Bone marrow (tissue), 2 donors: ENCODE measurements around the gene SP2.

Experiments
- DNase-seq, 2 donors: peaks; one replicate each; lab custom pipeline; 2025; lab: John Stamatoyannopoulos, UW

The SP2 gene

GRCh38 chr17:47973541-47973940 is 77.5 kb downstream of the SP2 start:
- DNase-seq = no peak

- DNase-seq = no peak
Observed at GRCh38 chr17:47975189-47975822, 79.3 kb downstream of the SP2 start.

- DNase-seq = no peak
Observed at GRCh38 chr17:47975823-47976205, 79.8 kb downstream of the SP2 start.

- DNase-seq = peak; percentile 9 to 48
Observed at GRCh38 chr17:47978324-47978723, 82.3 kb downstream of the SP2 start.
